Fibroblast of the aortic adventitia (primary cell): ENCODE results near the gene SIGLEC8. TPM values are rescaled to one million over a fixed set of nuclear protein-coding genes. Genes with fewer than 3 reads are reported as not detected.
"Not testable (repeated sequence)": the region's sequence is repeated elsewhere in the genome, so short reads cannot be mapped to it uniquely, and the experiment has no call there.

Source experiments
- DNase-seq: peaks from one replicate; pipeline ENCODE4 v3.0.0-alpha.2; 2010; ENCODE audit warnings: low read depth
- H3K4me3 ChIP-seq: 2 replicates; pipeline ENCODE4 v1.5.1; 2011; ENCODE audit warnings: low read depth, mild to moderate bottlenecking, control low read depth, low read length, moderate library complexity
- CTCF ChIP-seq: IDR thresholded peaks from 2 replicates; pipeline ENCODE4 v1.5.1; 2011; ENCODE audit warnings: mild to moderate bottlenecking, low read length, control low read depth, inconsistent platforms; ENCODE audit not compliant: insufficient read depth
- total RNA-seq: library from RNA; depleted of rRNA; stranded (reverse); fragments of >200 nt; gene quantifications from 2 replicates; pipeline ENCODE4 v1.2.3, GENCODE V29; 2012; ENCODE audit warnings: low replicate concordance

Gene SIGLEC8
- total RNA-seq, 1 donor, result not detected

GRCh38 chr19:51501594-51502263 is 43.5 kb upstream of the SIGLEC8 start, which contains the start of gene SIGLEC12:
Gene SIGLEC12, minus strand, starts transcription at chr19:51501800. Its CDS starts 67 bp downstream, at chr19:51501733.
- DNase-seq, result no peak
- TF ChIP-seq CTCF, result no peak
- H3K4me3 ChIP-seq, result no peak within 1 kb of the TSS

- H3K4me3 ChIP-seq, DNase-seq: not testable (repeated sequence)
Observed at GRCh38 chr19:51500931-51501330, 42.7 kb upstream of the SIGLEC8 start.

GRCh38 chr19:51497666-51498065 is 39.4 kb upstream of the SIGLEC8 start:
- no peak for TF ChIP-seq CTCF
- no peak for DNase-seq

GRCh38 chr19:51493776-51494175 is 35.5 kb upstream of the SIGLEC8 start:
- no peak for TF ChIP-seq CTCF
- no peak for DNase-seq

More at GRCh38 chr19:51497666-51498065, 39.4 kb upstream of the SIGLEC8 start:
- H3K4me3 ChIP-seq, result no peak overlapping the region

GRCh38 chr19:51491586-51491985 is 33.3 kb upstream of the SIGLEC8 start:
- no peak overlapping the region for H3K4me3 ChIP-seq
- TF ChIP-seq CTCF, result no peak
- DNase-seq, result no peak

More at GRCh38 chr19:51493776-51494175, 35.5 kb upstream of the SIGLEC8 start:
- H3K4me3 ChIP-seq, result no peak overlapping the region

GRCh38 chr19:51490676-51491075 is 32.4 kb upstream of the SIGLEC8 start:
- DNase-seq, result no peak
- no peak for TF ChIP-seq CTCF
- H3K4me3 ChIP-seq, result no peak overlapping the region

- TF ChIP-seq CTCF, result no peak
- no peak overlapping the region for H3K4me3 ChIP-seq
- DNase-seq, result no peak
Observed at GRCh38 chr19:51489113-51489512, 30.9 kb upstream of the SIGLEC8 start.
